OCI-M2 (cell line): Measurements from ENCODE around the gene CLEC17A.

Experiments
- DNase-seq: peaks from one replicate; lab custom pipeline; 2025; ENCODE audit not compliant: unreplicated experiment; lab: John Stamatoyannopoulos, UW

CLEC17A gene

GRCh38 chr19:14649020-14649419, 66.1 kb downstream of the CLEC17A start:
- DNase-seq: no peak

- no peak for DNase-seq
These were observed 67.3 kb downstream of the CLEC17A start for GRCh38 chr19:14650161-14650560.

- no peak for DNase-seq
These were observed 72.1 kb downstream of the CLEC17A start for GRCh38 chr19:14654786-14655560.

- no peak for DNase-seq
These were observed 72.8 kb downstream of the CLEC17A start for GRCh38 chr19:14655726-14656125.

- no peak for DNase-seq
These were observed 77.1 kb downstream of the CLEC17A start for GRCh38 chr19:14659874-14660489.

- no peak for DNase-seq
These were observed 78.6 kb downstream of the CLEC17A start for GRCh38 chr19:14661372-14661924.
